ENCODE results near the gene LRRC38. TPM values are rescaled to one million over a fixed set of nuclear protein-coding genes. Genes with fewer than 3 reads are reported as not detected.

The LRRC38 gene
- total RNA-seq, 4 donors from 2014 or later, result 0.23 TPM; not detected in 3

DNA sequence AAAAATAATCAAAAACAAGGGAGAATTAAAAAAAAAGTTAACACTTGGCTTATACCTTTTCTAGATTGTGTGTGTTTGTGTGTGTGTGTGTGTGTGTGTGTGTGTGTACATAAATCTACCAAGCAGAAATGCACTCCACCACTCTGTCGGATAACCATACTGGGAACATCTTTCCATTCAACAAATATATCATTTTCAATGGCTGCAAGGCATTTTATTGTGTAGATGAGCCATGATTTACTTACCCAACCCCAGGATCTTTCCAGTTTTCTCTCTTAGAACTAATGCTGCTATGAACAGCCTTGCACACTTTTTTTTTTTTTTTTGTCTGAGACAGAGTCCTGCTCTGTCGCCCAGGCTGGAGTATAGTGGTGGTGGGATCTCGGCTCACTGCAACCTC lies 25.8 kb downstream of the LRRC38 start:
- Histone ChIP-seq H3K36me3 (no peaks in the 10 kb centered on the region), H3K4me3 (no peak overlapping the region), H3K4me1 (no peaks in the 10 kb centered on the region), H3K9me3 (no peaks in the 10 kb centered on the region), H3K27ac (no peak overlapping the region), H3K27me3 (peaks cover 26% of the 10 kb centered on the region)
- no peak for ATAC-seq
- 63 to 80% methylated on average over 1 of the region's 3 CpGs for WGBS, 2 donors (ENCODE audit: low coverage in 1 of 2)
- TF ChIP-seq, protein P1, sequence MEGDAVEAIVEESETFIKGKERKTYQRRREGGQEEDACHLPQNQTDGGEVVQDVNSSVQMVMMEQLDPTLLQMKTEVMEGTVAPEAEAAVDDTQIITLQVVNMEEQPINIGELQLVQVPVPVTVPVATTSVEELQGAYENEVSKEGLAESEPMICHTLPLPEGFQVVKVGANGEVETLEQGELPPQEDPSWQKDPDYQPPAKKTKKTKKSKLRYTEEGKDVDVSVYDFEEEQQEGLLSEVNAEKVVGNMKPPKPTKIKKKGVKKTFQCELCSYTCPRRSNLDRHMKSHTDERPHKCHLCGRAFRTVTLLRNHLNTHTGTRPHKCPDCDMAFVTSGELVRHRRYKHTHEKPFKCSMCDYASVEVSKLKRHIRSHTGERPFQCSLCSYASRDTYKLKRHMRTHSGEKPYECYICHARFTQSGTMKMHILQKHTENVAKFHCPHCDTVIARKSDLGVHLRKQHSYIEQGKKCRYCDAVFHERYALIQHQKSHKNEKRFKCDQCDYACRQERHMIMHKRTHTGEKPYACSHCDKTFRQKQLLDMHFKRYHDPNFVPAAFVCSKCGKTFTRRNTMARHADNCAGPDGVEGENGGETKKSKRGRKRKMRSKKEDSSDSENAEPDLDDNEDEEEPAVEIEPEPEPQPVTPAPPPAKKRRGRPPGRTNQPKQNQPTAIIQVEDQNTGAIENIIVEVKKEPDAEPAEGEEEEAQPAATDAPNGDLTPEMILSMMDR (IDR thresholded peaks at IDR 0.05), result no peak
- TF ChIP-seq EP300 (IDR thresholded peaks at IDR 0.05), result no peak
- no peak for TF ChIP-seq POLR2A (IDR thresholded peaks at IDR 0.05)
- no peak for TF ChIP-seq POLR2AphosphoS5 (IDR thresholded peaks at IDR 0.05)

DNA sequence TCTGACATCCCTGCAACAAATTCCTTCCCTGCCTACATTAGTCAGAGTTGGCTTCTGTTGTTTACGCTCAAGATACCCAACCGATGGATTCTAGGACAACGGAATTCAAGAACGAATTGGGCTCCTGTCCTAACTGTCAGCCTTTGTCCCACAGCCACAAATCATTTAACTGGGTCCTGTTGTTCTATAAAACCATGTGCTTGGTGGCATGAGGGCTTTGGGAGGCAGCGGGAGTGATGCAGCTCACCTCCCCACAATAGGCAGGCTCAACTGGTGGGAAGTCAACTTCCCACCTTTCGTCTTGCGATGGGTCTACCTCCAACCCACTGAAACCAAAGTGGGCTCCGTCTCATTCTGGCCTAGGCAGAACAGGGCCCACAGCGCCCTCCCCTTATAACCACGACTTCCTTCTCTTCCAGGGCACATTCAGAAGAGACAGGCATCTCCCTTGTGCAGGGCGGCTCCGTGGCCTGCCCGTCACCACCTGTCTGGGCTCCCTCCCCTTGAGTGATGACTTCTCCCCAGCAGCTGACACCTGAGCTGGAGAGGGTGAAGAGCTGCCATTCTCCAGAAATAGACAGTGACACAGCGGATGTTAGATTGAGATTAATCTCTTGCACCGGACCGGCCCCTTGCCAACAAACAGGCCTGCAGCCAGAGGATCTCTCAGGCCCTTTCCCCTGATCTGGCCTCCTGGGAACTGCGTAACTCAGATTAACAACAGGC lies 26.5 kb downstream of the LRRC38 start:
- ATAC-seq, result no peak

DNA sequence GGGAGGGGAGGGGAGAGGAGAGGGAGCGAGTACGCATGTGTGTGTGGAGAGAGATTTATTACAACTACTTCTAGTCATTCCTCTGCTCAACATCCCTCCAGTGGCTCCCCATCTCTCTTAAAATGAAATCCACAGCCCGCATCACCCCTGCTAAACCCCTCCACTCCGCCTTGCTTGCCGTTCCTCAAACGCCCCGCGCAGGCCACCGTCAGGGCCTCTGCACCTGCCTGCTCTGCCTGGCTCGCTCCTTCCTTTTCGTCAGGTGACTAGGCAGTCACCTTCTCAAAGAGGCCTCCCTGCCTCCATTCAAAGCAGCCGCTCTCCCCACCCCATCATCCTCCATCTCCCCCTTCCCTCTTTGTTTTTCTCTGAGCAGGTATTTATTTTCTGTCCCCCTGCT lies 29.9 kb downstream of the LRRC38 start:
- no peak for ATAC-seq
- TF ChIP-seq, protein P1 (IDR thresholded peaks at IDR 0.05), result no peak
- TF ChIP-seq POLR2AphosphoS5 (IDR thresholded peaks at IDR 0.05) (no peak), POLR2A (IDR thresholded peaks at IDR 0.05) (no peak)
- H3K27me3 ChIP-seq, result peaks cover 9% of the 10 kb centered on the region
- H3K36me3 ChIP-seq, result no peaks in the 10 kb centered on the region
- H3K4me1 ChIP-seq, result no peaks in the 10 kb centered on the region
- no peaks in the 10 kb centered on the region for H3K9me3 ChIP-seq
- H3K27ac ChIP-seq, result no peak overlapping the region
- 82 to 88% methylated on average over 7 to 8 of the region's 12 CpGs for WGBS, 2 donors (ENCODE audit: low coverage in 1 of 2)
- H3K4me3 ChIP-seq, result no peak overlapping the region

More for the DNA sequence above, 26.5 kb downstream of the LRRC38 start:
- WGBS, 2 donors (ENCODE audit: low coverage in 1 of 2), result 54 to 68% methylated on average over 5 to 8 of the region's 17 CpGs
- H3K4me1 ChIP-seq, result no peaks in the 10 kb centered on the region
- H3K9me3 ChIP-seq, result no peaks in the 10 kb centered on the region
- H3K27me3 ChIP-seq, result peaks cover 20% of the 10 kb centered on the region
- no peaks in the 10 kb centered on the region for H3K36me3 ChIP-seq
- no peak overlapping the region for H3K4me3 ChIP-seq
- no peak overlapping the region for H3K27ac ChIP-seq
- TF ChIP-seq EP300 (IDR thresholded peaks at IDR 0.05) (no peak), POLR2A (IDR thresholded peaks at IDR 0.05) (no peak), POLR2AphosphoS5 (IDR thresholded peaks at IDR 0.05) (no peak)
- TF ChIP-seq, protein P1 (IDR thresholded peaks at IDR 0.05), result no peak

DNA sequence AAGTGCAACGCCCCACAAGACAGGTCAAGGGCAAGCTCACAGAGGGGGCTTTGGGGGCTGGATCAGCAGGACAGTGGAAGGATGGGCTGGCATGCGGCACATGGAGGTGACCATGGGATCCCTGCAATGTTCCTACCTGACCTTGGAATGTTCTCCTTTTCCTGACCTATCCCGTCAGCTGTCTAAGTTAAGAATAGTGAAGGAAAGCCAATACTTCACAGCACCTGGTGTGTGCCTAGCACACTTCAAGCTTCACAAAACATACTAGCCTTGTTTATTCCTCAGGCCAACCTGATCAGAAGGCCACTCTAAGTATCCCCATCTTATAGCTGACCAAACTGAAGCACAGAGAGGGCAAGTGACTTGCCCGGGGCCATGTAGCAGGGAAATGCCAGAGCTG lies 31.2 kb downstream of the LRRC38 start:
- H3K4me1 ChIP-seq, result no peaks in the 10 kb centered on the region
- peaks cover 0 to 13% (median 0%) of the 10 kb centered on the region in 3 donors for H3K9me3 ChIP-seq
- no peak overlapping the region for H3K27ac ChIP-seq
- ATAC-seq, result no peak
- H3K27me3 ChIP-seq, result peaks cover 5% of the 10 kb centered on the region
- H3K4me3 ChIP-seq, result no peak overlapping the region
- H3K36me3 ChIP-seq, result no peaks in the 10 kb centered on the region
- WGBS, 2 donors (ENCODE audit: low coverage in 1 of 2), result 90% methylated on average over 3 of the region's 4 CpGs; no CpG with 5 or more reads in 1 of the 2 donors
- TF ChIP-seq POLR2AphosphoS5 (IDR thresholded peaks at IDR 0.05), result no peak
- no peak for TF ChIP-seq POLR2A (IDR thresholded peaks at IDR 0.05)
- TF ChIP-seq, protein P1 (IDR thresholded peaks at IDR 0.05), result no peak
- TF ChIP-seq EP300 (IDR thresholded peaks at IDR 0.05), result no peak
